Adrenal gland (tissue), 5 donors: ENCODE data around the gene SERPINC1.

Experiments
- CTCF ChIP-seq, 6 experiments: fragments of 450-650 bp in 4 of 6; fragments of 200-600 bp in 2 of 6; sonication (generic) in 1 of 6; IDR thresholded peaks; 1 replicate in 5 of 6; 2 replicates in 1 of 6; pipeline versions ENCODE4 v1.5.1 to v1.8.0; 2016 to 2021; ENCODE audit warnings: antibody characterized with exemption in 6 of 6, mild to moderate bottlenecking in 2 of 6, moderate library complexity in 1 of 6
- POLR2A ChIP-seq, 2 donors: fragments of 450-650 bp; IDR thresholded peaks; one replicate each; pipeline ENCODE4 v1.6.1; 2017; ENCODE audit warnings: antibody characterized with exemption in 2 of 2, mild to moderate bottlenecking in 2 of 2, moderate library complexity in 1 of 2
- donor health status: DM: no; HTN: no; CAD: no.

GRCh38 chr1:173920861-173921260 is 3.7 kb upstream of the SERPINC1 start:
- no peak for TF ChIP-seq POLR2A (IDR thresholded peaks at IDR 0.05)
- TF ChIP-seq CTCF (IDR thresholded peaks at IDR 0.05), result no peak
